Panc1 (cell line): ENCODE results near the gene SYDE2. TPM values are rescaled to one million over a fixed set of nuclear protein-coding genes. Genes with fewer than 3 reads are reported as not detected.

Experiments
- ATAC-seq: fragments of 200-7000 bp; cut with Tn5 transposase; 2 replicates; pipeline ENCODE4 v1.9.1; 2020; ENCODE audit warnings: mild to moderate bottlenecking, moderate library complexity
- BruUV-seq: library from RNA; stranded (reverse); fragments of 400-500 nt; replicated peaks from 2 replicates; lab custom pipeline; 2021; lab: Mats Ljungman, UMichigan
- CTCF ChIA-PET: fragments of 300-600 bp; sonication (Branson Sonifier 250); formaldehyde crosslinking; loops from one replicate; lab custom pipeline; 2022; ENCODE audit warnings: antibody characterized with exemption; lab: Charles Lee
- POLR2A ChIA-PET: fragments of 300-600 bp; sonication (Branson Sonifier 250); formaldehyde crosslinking; loops from one replicate; lab custom pipeline; 2022; ENCODE audit warnings: antibody characterized with exemption; lab: Charles Lee
- DNase-seq: peaks from one replicate; pipeline ENCODE4 v3.0.0-alpha.2; 2010; ENCODE audit warnings: low read depth, low spot score
- H3K27ac ChIP-seq: 2 replicates; pipeline ENCODE4 v1.5.1; 2011; ENCODE audit warnings: mild to moderate bottlenecking, low read length, inconsistent platforms
- H3K27me3 ChIP-seq: fragments of 200-500 bp; sonication (Bioruptor generic); 2 replicates; pipeline ENCODE4 v1.6.0; 2014; ENCODE audit warnings: low read length, inconsistent platforms; ENCODE audit not compliant: control insufficient read depth, insufficient read depth
- H3K36me3 ChIP-seq: fragments of 200-500 bp; sonication (Bioruptor generic); 2 replicates; pipeline ENCODE4 v1.5.1; 2014; ENCODE audit warnings: inconsistent platforms, mild to moderate bottlenecking, low read length, moderate library complexity; ENCODE audit not compliant: control insufficient read depth, insufficient read depth
- H3K4me1 ChIP-seq: 2 replicates; pipeline ENCODE4 v1.5.1; 2011; ENCODE audit warnings: inconsistent platforms, mild to moderate bottlenecking, low read length, moderate library complexity; ENCODE audit not compliant: control insufficient read depth, insufficient read depth
- H3K4me3 ChIP-seq, 2 experiments: 2 replicates each; pipeline ENCODE4 v1.5.1; 2011 to 2012; ENCODE audit warnings: low read depth in 2 of 2, low read length in 2 of 2, mild to moderate bottlenecking in 2 of 2, inconsistent platforms in 1 of 2, moderate library complexity in 1 of 2
- H3K9me3 ChIP-seq: fragments of 200-500 bp; sonication (Bioruptor generic); 2 replicates; pipeline ENCODE4 v1.5.1; 2014; ENCODE audit warnings: low read depth, mild to moderate bottlenecking, inconsistent platforms, low read length, moderate library complexity; ENCODE audit not compliant: control insufficient read depth, insufficient read depth
- CTCF ChIP-seq: fragments of 450-650 bp; IDR thresholded peaks from 2 replicates; pipeline ENCODE4 v1.5.1; 2017; ENCODE audit warnings: mild to moderate bottlenecking
- POLR2AphosphoS5 ChIP-seq: IDR thresholded peaks from 2 replicates; pipeline ENCODE4 v1.6.1; 2012; ENCODE audit warnings: mild to moderate bottlenecking, low read depth, low read length, moderate library complexity
- SIN3A ChIP-seq: IDR thresholded peaks from 2 replicates; pipeline ENCODE4 v1.6.1; 2012; ENCODE audit warnings: low read depth, mild to moderate bottlenecking, low read length, moderate library complexity, borderline replicate concordance; ENCODE audit not compliant: insufficient read depth
- TCF7L2 ChIP-seq: IDR thresholded peaks from 2 replicates; pipeline ENCODE4 v1.6.1; 2011; ENCODE audit warnings: mild to moderate bottlenecking, low read depth, low read length, inconsistent platforms
- in situ Hi-C: cut with HindIII; loops from 2 replicates; pipeline ENCODE4 v1.10.0; 2016; ENCODE audit warnings: low sequenced_read_pairs, low pct_unique_long_range_greater_than_20kb
- intact Hi-C: fragments of 100-400 bp; cut with micrococcal nuclease; formaldehyde crosslinking; loops from one replicate; pipeline ENCODE4 v1.10.0; 2022; ENCODE audit not compliant: unreplicated experiment
- total RNA-seq: library from RNA; stranded (reverse); gene quantifications from one replicate; pipeline ENCODE4 v1.2.1, GENCODE V29; 2021; ENCODE audit not compliant: unreplicated experiment
- TF ChIP-seq, protein P1 (sequence below), 2 experiments: IDR thresholded peaks; 2 replicates each; pipeline ENCODE4 v1.6.1; 2011 to 2012; ENCODE audit warnings: low read depth in 2 of 2, control low read depth in 1 of 2, low read length in 1 of 2, mild to moderate bottlenecking in 1 of 2, moderate library complexity in 1 of 2; ENCODE audit not compliant: insufficient read depth in 1 of 2

Gene SYDE2
- total RNA-seq, 1 experiment from 2014 or later: 18.2 TPM

DNA sequence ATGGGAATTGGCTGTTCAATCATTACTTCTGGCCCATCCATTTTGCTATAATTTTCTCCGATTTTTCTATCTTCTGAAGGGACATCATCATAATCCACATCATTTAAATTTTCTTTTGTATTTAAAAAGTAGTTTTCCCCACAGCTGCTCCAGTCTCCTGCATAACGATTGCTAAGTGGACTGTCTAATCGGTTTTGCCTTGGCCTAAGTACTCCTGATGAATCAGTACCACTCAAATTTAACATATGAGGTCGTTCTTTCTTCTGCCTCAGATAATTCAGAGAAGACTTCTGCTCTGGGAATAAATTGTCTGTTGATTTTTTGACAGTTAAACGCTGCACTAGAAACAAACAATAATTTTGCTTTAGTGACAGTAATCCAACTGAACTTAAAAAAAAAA is 41.9 kb downstream of the SYDE2 start:
- DNase-seq (no peak), ATAC-seq (no peak)
- H3K9me3 ChIP-seq: no peaks in the 10 kb centered on the region
- in situ Hi-C loops: no loop called here
- POLR2A ChIA-PET: no interaction called here
- no peaks in the 10 kb centered on the region for H3K27me3 ChIP-seq
- no TSS peak for BruUV-seq
- intact Hi-C loops: no loop called here
- no peaks in the 10 kb centered on the region for H3K36me3 ChIP-seq
- H3K4me1 ChIP-seq: no peaks in the 10 kb centered on the region
- CTCF ChIA-PET: no interaction called here
- no peak overlapping the region for H3K27ac ChIP-seq
- TF ChIP-seq CTCF: no peak
- no peak for TF ChIP-seq TCF7L2
- TF ChIP-seq, protein P1, sequence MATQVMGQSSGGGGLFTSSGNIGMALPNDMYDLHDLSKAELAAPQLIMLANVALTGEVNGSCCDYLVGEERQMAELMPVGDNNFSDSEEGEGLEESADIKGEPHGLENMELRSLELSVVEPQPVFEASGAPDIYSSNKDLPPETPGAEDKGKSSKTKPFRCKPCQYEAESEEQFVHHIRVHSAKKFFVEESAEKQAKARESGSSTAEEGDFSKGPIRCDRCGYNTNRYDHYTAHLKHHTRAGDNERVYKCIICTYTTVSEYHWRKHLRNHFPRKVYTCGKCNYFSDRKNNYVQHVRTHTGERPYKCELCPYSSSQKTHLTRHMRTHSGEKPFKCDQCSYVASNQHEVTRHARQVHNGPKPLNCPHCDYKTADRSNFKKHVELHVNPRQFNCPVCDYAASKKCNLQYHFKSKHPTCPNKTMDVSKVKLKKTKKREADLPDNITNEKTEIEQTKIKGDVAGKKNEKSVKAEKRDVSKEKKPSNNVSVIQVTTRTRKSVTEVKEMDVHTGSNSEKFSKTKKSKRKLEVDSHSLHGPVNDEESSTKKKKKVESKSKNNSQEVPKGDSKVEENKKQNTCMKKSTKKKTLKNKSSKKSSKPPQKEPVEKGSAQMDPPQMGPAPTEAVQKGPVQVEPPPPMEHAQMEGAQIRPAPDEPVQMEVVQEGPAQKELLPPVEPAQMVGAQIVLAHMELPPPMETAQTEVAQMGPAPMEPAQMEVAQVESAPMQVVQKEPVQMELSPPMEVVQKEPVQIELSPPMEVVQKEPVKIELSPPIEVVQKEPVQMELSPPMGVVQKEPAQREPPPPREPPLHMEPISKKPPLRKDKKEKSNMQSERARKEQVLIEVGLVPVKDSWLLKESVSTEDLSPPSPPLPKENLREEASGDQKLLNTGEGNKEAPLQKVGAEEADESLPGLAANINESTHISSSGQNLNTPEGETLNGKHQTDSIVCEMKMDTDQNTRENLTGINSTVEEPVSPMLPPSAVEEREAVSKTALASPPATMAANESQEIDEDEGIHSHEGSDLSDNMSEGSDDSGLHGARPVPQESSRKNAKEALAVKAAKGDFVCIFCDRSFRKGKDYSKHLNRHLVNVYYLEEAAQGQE (IDR thresholded peaks at IDR 0.05; ENCODE audit: insufficient read depth in 1 of 2, low read depth in 2 of 2, low read length in 1 of 2): no peak
- no peak for TF ChIP-seq POLR2AphosphoS5
- no peak for TF ChIP-seq SIN3A
- H3K4me3 ChIP-seq: no peak overlapping the region

DNA sequence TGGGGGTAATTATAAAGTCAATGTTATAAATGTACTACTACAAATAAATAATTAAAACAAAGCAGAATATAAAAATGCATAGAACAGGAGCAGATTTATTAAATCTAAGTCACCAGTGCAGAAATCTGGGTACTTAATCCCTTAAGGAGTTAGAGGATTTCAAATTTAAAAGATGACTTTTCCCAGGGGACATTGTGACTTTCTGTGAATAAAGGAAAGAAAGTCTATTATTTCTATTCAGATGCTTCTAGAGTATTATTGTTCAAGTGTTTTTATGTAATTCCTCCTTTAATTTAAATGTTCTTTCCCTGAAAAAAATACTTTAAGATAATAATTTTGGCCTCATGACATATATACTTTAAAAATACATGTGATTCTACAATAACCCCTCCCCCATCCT is 43.4 kb downstream of the SYDE2 start:
- ATAC-seq: no peak
- TF ChIP-seq, protein P1 (IDR thresholded peaks at IDR 0.05; ENCODE audit: insufficient read depth in 1 of 2, low read depth in 2 of 2, low read length in 1 of 2): no peak
- no peak for TF ChIP-seq POLR2AphosphoS5
- no peak for TF ChIP-seq CTCF
- no peak for TF ChIP-seq SIN3A
- no peak for TF ChIP-seq TCF7L2
- Histone ChIP-seq H3K4me1 (no peaks in the 10 kb centered on the region), H3K4me3 (no peak overlapping the region), H3K9me3 (no peaks in the 10 kb centered on the region), H3K27me3 (no peaks in the 10 kb centered on the region), H3K27ac (no peak overlapping the region), H3K36me3 (no peaks in the 10 kb centered on the region)
- intact Hi-C loops (no loop called here), in situ Hi-C loops (no loop called here)
- DNase-seq: no peak
- ChIA-PET CTCF (interaction anchor here (0.7 kb wide), 1 partner anchor 97 kb away, joined by 4 read pairs; no protein-coding TSS in a partner anchor), POLR2A (interaction anchor here (0.7 kb wide), 1 partner anchor 9 kb away, joined by 3 read pairs; no protein-coding TSS in a partner anchor)
- no TSS peak for BruUV-seq
